GM23248 (cell line): ENCODE results near the gene FAM171A2.

Experiments
- EZH2 ChIP-seq: fragments of 200-600 bp; sonication (generic); IDR thresholded peaks from 2 replicates; pipeline ENCODE4 v1.6.1; 2018; ENCODE audit warnings: antibody characterized with exemption, mild to moderate bottlenecking; ENCODE audit not compliant: insufficient read depth, poor library complexity, severe bottlenecking
- EZH2phosphoT487 ChIP-seq: fragments of 200-600 bp; sonication (generic); IDR thresholded peaks from 2 replicates; pipeline ENCODE4 v1.6.1; 2018; ENCODE audit warnings: antibody characterized with exemption, moderate library complexity, mild to moderate bottlenecking, low read depth; ENCODE audit not compliant: insufficient read depth

GRCh38 chr17:44372036-44372435, 8.4 kb upstream of the FAM171A2 start:
- no peak for TF ChIP-seq EZH2
- TF ChIP-seq EZH2phosphoT487, result no peak
